Neural cell (in vitro differentiated cells): Measurements from ENCODE around the gene CD300LG. TPM values are rescaled to one million over a fixed set of nuclear protein-coding genes. Genes with fewer than 3 reads are reported as not detected.

ENCODE experiments used
- H2AFZ ChIP-seq: fragments of 200-600, 300-800 bp; sonication (generic), shearing (Covaris generic); 2 replicates; pipeline ENCODE4 v1.6.0; 2014; ENCODE audit warnings: low read depth, mild to moderate bottlenecking, antibody characterized with exemption, low read length, moderate library complexity
- H3F3A ChIP-seq: fragments of 200-600 bp; shearing (Covaris generic); 2 replicates; pipeline ENCODE4 v1.6.1; 2016; ENCODE audit warnings: mild to moderate bottlenecking, moderate library complexity, mixed read lengths, antibody characterized with exemption, low read length; ENCODE audit not compliant: insufficient read depth, poor library complexity, severe bottlenecking
- H3K27ac ChIP-seq: fragments of 200-600, 300-800 bp; sonication (generic), shearing (Covaris generic); 2 replicates; pipeline ENCODE4 v1.5.1; 2014; ENCODE audit warnings: mild to moderate bottlenecking, low read length, moderate library complexity
- H3K27me3 ChIP-seq: fragments of 300-800, 200-600 bp; sonication (generic), shearing (Covaris generic); 2 replicates; pipeline ENCODE4 v1.6.0; 2014; ENCODE audit warnings: mild to moderate bottlenecking, low read depth, low read length, moderate library complexity; ENCODE audit not compliant: insufficient read depth
- H3K36me3 ChIP-seq: fragments of 300-800, 200-600 bp; sonication (generic), shearing (Covaris generic); 2 replicates; pipeline ENCODE4 v1.5.1; 2014; ENCODE audit warnings: mild to moderate bottlenecking, antibody characterized with exemption, low read length, moderate library complexity; ENCODE audit not compliant: insufficient read depth
- H3K4me2 ChIP-seq: fragments of 300-800, 200-600 bp; sonication (generic), shearing (Covaris generic); 2 replicates; pipeline ENCODE4 v1.6.0; 2014; ENCODE audit warnings: mild to moderate bottlenecking, low read length
- H3K4me3 ChIP-seq: fragments of 300-800, 200-600 bp; sonication (generic), shearing (Covaris generic); 2 replicates; pipeline ENCODE4 v1.5.1; 2014; ENCODE audit warnings: mild to moderate bottlenecking, low read length, moderate library complexity
- H3K79me2 ChIP-seq: fragments of 200-600 bp; shearing (Covaris generic); replicated peaks from 2 replicates; pipeline ENCODE4 v1.6.0; 2014; ENCODE audit warnings: mild to moderate bottlenecking, low read length, moderate library complexity; ENCODE audit not compliant: insufficient read depth
- H3K9ac ChIP-seq: fragments of 300-800, 200-600 bp; sonication (generic), shearing (Covaris generic); 2 replicates; pipeline ENCODE4 v1.6.1; 2016; ENCODE audit warnings: mild to moderate bottlenecking, low read length, mixed read lengths
- H3K9me2 ChIP-seq: fragments of 200-600 bp; shearing (Covaris generic); 2 replicates; pipeline ENCODE4 v1.6.1; 2016; ENCODE audit warnings: mild to moderate bottlenecking, low read length, mixed read lengths; ENCODE audit not compliant: insufficient read depth
- H3K9me3 ChIP-seq: fragments of 200-600, 300-800 bp; sonication (generic), shearing (Covaris generic); 2 replicates; pipeline ENCODE4 v1.6.1; 2016; ENCODE audit warnings: mild to moderate bottlenecking, mixed run types, low read length, moderate library complexity, mixed read lengths
- H4K20me1 ChIP-seq: fragments of 200-600 bp; shearing (Covaris generic); 2 replicates; pipeline ENCODE4 v1.6.1; 2016; ENCODE audit warnings: mild to moderate bottlenecking, mixed run types; ENCODE audit not compliant: insufficient read depth
- CTCF ChIP-seq: fragments of 450-650 bp; IDR thresholded peaks from 2 replicates; pipeline ENCODE4 v1.5.1; 2014; ENCODE audit warnings: antibody characterized with exemption, mild to moderate bottlenecking, moderate library complexity; ENCODE audit not compliant: poor library complexity, severe bottlenecking
- EP300 ChIP-seq: fragments of 450-650 bp; conservative IDR thresholded peaks from 2 replicates; pipeline ENCODE4 v1.6.1; 2014; ENCODE audit warnings: antibody characterized with exemption, mild to moderate bottlenecking, moderate library complexity; ENCODE audit not compliant: poor library complexity, severe bottlenecking
- EZH2 ChIP-seq: fragments of 200-600, 300-800 bp; shearing (Covaris generic), sonication (generic); IDR thresholded peaks from 2 replicates; pipeline ENCODE4 v1.6.1; 2014; ENCODE audit warnings: antibody characterized with exemption, low read length, borderline replicate concordance, mild to moderate bottlenecking; ENCODE audit not compliant: insufficient read depth, poor library complexity, severe bottlenecking
- MXI1 ChIP-seq: fragments of 450-650 bp; conservative IDR thresholded peaks from 2 replicates; pipeline ENCODE4 v1.6.1; 2014; ENCODE audit warnings: antibody characterized with exemption, mild to moderate bottlenecking; ENCODE audit not compliant: poor library complexity, severe bottlenecking
- POLR2AphosphoS5 ChIP-seq: IDR thresholded peaks from 2 replicates; pipeline ENCODE4 v1.6.1; 2012
- RAD21 ChIP-seq: fragments of 450-650 bp; conservative IDR thresholded peaks from 2 replicates; pipeline ENCODE4 v1.6.1; 2014; ENCODE audit warnings: antibody characterized with exemption, mild to moderate bottlenecking, moderate library complexity
- REST ChIP-seq: IDR thresholded peaks from 2 replicates; pipeline ENCODE4 v1.6.1; 2012; ENCODE audit warnings: borderline replicate concordance
- SMC3 ChIP-seq: fragments of 450-650 bp; conservative IDR thresholded peaks from 2 replicates; pipeline ENCODE4 v1.6.1; 2014; ENCODE audit warnings: antibody characterized with exemption, mild to moderate bottlenecking, moderate library complexity; ENCODE audit not compliant: poor library complexity
- TAF1 ChIP-seq: IDR thresholded peaks from 2 replicates; pipeline ENCODE4 v1.6.1; 2012; ENCODE audit warnings: low read depth
- polyA plus RNA-seq: library from polyadenylated mRNA; depleted of rRNA; stranded (reverse); fragments of >200 nt; gene quantifications from 2 replicates; pipeline ENCODE4 v1.2.3, GENCODE V29; 2014

The CD300LG gene
- polyA plus RNA-seq, 1 donor from 2014 or later = not detected

GRCh38 chr17:43888548-43888947, 41.6 kb downstream of the CD300LG start:
- Histone ChIP-seq H3F3A (no peaks in the 10 kb centered on the region), H3K9ac (no peak overlapping the region), H3K36me3 (no peaks in the 10 kb centered on the region), H3K79me2 (no peaks in the 10 kb centered on the region), H4K20me1 (no peaks in the 10 kb centered on the region), H3K27me3 (no peaks in the 10 kb centered on the region), H3K27ac (no peak overlapping the region), H3K4me2 (no peak overlapping the region), H3K9me3 (no peaks in the 10 kb centered on the region), H3K9me2 (no peaks in the 10 kb centered on the region), H2AFZ (no peak overlapping the region), H3K4me3 (no peak overlapping the region)
- no peak for TF ChIP-seq TAF1
- no peak for TF ChIP-seq SMC3
- no peak for TF ChIP-seq EP300
- TF ChIP-seq RAD21 = no peak
- no peak for TF ChIP-seq EZH2
- TF ChIP-seq MXI1 = no peak
- TF ChIP-seq CTCF = no peak
- no peak for TF ChIP-seq POLR2AphosphoS5
- TF ChIP-seq REST = no peak

GRCh38 chr17:43890240-43890639, 43.3 kb downstream of the CD300LG start:
- H3K36me3 ChIP-seq = no peaks in the 10 kb centered on the region
- no peaks in the 10 kb centered on the region for H3K27me3 ChIP-seq
- TF ChIP-seq REST = no peak
- TF ChIP-seq SMC3 = no peak
- no peak for TF ChIP-seq EP300
- TF ChIP-seq MXI1 = no peak
- no peak for TF ChIP-seq RAD21
- TF ChIP-seq CTCF = no peak
- no peak for TF ChIP-seq TAF1
- no peak for TF ChIP-seq EZH2
- no peak for TF ChIP-seq POLR2AphosphoS5
- H3K9ac ChIP-seq = no peak overlapping the region
- no peak overlapping the region for H3K27ac ChIP-seq
- H3K79me2 ChIP-seq = no peaks in the 10 kb centered on the region
- no peak overlapping the region for H3K4me2 ChIP-seq
- H3F3A ChIP-seq = no peaks in the 10 kb centered on the region
- H3K9me2 ChIP-seq = no peaks in the 10 kb centered on the region
- no peaks in the 10 kb centered on the region for H3K9me3 ChIP-seq
- no peak overlapping the region for H3K4me3 ChIP-seq
- H4K20me1 ChIP-seq = no peaks in the 10 kb centered on the region
- no peak overlapping the region for H2AFZ ChIP-seq
